Measurements from ENCODE around the gene EHBP1L1. TPM values are rescaled to one million over a fixed set of nuclear protein-coding genes. Genes with fewer than 3 reads are reported as not detected.

EHBP1L1 gene
- polyA plus RNA-seq, 1 donor from 2014 or later = 18.3 TPM

GRCh38 chr11:65545853-65546216, 30.0 kb upstream of the EHBP1L1 start:
- H3K4me3 ChIP-seq (ENCODE audit: low read length) = peak overlapping the region; percentile 59
- H3K27me3 ChIP-seq (ENCODE audit: insufficient read depth, low read depth, low read length) = peaks cover 35% of the 10 kb centered on the region
- no peak overlapping the region for H3K4me2 ChIP-seq (ENCODE audit: low read length)
- H3K9me2 ChIP-seq (ENCODE audit: insufficient read depth, low read length) = no peaks in the 10 kb centered on the region
- no peak overlapping the region for H3K27ac ChIP-seq (ENCODE audit: low read length)
- no peak overlapping the region for H2AFZ ChIP-seq (ENCODE audit: low read depth, low read length)
- H3K36me3 ChIP-seq (ENCODE audit: insufficient read depth, low read length) = no peaks in the 10 kb centered on the region
- H4K20me1 ChIP-seq (ENCODE audit: insufficient read depth) = no peaks in the 10 kb centered on the region
- no peaks in the 10 kb centered on the region for H3F3A ChIP-seq (ENCODE audit: insufficient read depth, low read length, poor library complexity, severe bottlenecking)
- H3K9ac ChIP-seq (ENCODE audit: low read length) = no peak overlapping the region
- TF ChIP-seq EZH2 (IDR thresholded peaks at IDR 0.05; ENCODE audit: borderline replicate concordance, insufficient read depth, low read length, poor library complexity, severe bottlenecking) (no peak), EP300 (conservative IDR thresholded peaks at IDR 0.05; ENCODE audit: poor library complexity, severe bottlenecking) (no peak), CTCF (IDR thresholded peaks at IDR 0.05; ENCODE audit: poor library complexity, severe bottlenecking) (no peak), TAF1 (IDR thresholded peaks at IDR 0.05; ENCODE audit: low read depth) (no peak), RAD21 (conservative IDR thresholded peaks at IDR 0.05) (no peak), POLR2AphosphoS5 (IDR thresholded peaks at IDR 0.05) (no peak), SMC3 (conservative IDR thresholded peaks at IDR 0.05; ENCODE audit: poor library complexity) (no peak), REST (IDR thresholded peaks at IDR 0.05; ENCODE audit: borderline replicate concordance) (no peak), MXI1 (conservative IDR thresholded peaks at IDR 0.05; ENCODE audit: poor library complexity, severe bottlenecking) (no peak)
- H3K79me2 ChIP-seq (replicated peaks; ENCODE audit: insufficient read depth, low read length) = no peaks in the 10 kb centered on the region
- H3K9me3 ChIP-seq (ENCODE audit: low read length) = no peaks in the 10 kb centered on the region

GRCh38 chr11:65546217-65546958, 29.5 kb upstream of the EHBP1L1 start:
- H4K20me1 ChIP-seq (ENCODE audit: insufficient read depth) = no peaks in the 10 kb centered on the region
- H3K36me3 ChIP-seq (ENCODE audit: insufficient read depth, low read length) = no peaks in the 10 kb centered on the region
- H3K9me2 ChIP-seq (ENCODE audit: insufficient read depth, low read length) = no peaks in the 10 kb centered on the region
- TF ChIP-seq EZH2 (IDR thresholded peaks at IDR 0.05; ENCODE audit: borderline replicate concordance, insufficient read depth, low read length, poor library complexity, severe bottlenecking) (no peak), RAD21 (conservative IDR thresholded peaks at IDR 0.05) (no peak), MXI1 (conservative IDR thresholded peaks at IDR 0.05; ENCODE audit: poor library complexity, severe bottlenecking) (no peak), SMC3 (conservative IDR thresholded peaks at IDR 0.05; ENCODE audit: poor library complexity) (no peak), REST (IDR thresholded peaks at IDR 0.05; ENCODE audit: borderline replicate concordance) (no peak), TAF1 (IDR thresholded peaks at IDR 0.05; ENCODE audit: low read depth) (no peak), POLR2AphosphoS5 (IDR thresholded peaks at IDR 0.05) (no peak), EP300 (conservative IDR thresholded peaks at IDR 0.05; ENCODE audit: poor library complexity, severe bottlenecking) (no peak), CTCF (IDR thresholded peaks at IDR 0.05; ENCODE audit: poor library complexity, severe bottlenecking) (no peak)
- peaks cover 29% of the 10 kb centered on the region for H3K27me3 ChIP-seq (ENCODE audit: insufficient read depth, low read depth, low read length)
- no peak overlapping the region for H3K4me2 ChIP-seq (ENCODE audit: low read length)
- no peaks in the 10 kb centered on the region for H3K9me3 ChIP-seq (ENCODE audit: low read length)
- no peak overlapping the region for H3K27ac ChIP-seq (ENCODE audit: low read length)
- no peak overlapping the region for H2AFZ ChIP-seq (ENCODE audit: low read depth, low read length)
- H3F3A ChIP-seq (ENCODE audit: insufficient read depth, low read length, poor library complexity, severe bottlenecking) = no peaks in the 10 kb centered on the region
- no peak overlapping the region for H3K9ac ChIP-seq (ENCODE audit: low read length)
- H3K79me2 ChIP-seq (replicated peaks; ENCODE audit: insufficient read depth, low read length) = no peaks in the 10 kb centered on the region
- H3K4me3 ChIP-seq (ENCODE audit: low read length) = peak overlapping the region; percentile 59

Data from neural cell (in vitro differentiated cells).